ENCODE measurements around the gene FAM169A. TPM values are rescaled to one million over a fixed set of nuclear protein-coding genes. Genes with fewer than 3 reads are reported as not detected.

Gene FAM169A
- total and polyA plus RNA-seq, 10 of the 15 experiments (the other 5 are each of a cell fraction or from before 2014, with no cell fraction given), result 0.37 to 15.4 (median 4.7) TPM

GRCh38 chr5:74853256-74853655 lies 12.9 kb downstream of the FAM169A start:
- CTCF ChIA-PET, result interaction anchor here (0.9 kb wide), 1 partner anchor 11 kb away, joined by 3 read pairs; no protein-coding TSS in a partner anchor
- Histone ChIP-seq H3K36me3 (ENCODE audit: control insufficient read depth in 2 of 2, insufficient read depth in 2 of 2, low read length in 1 of 2) (no peaks in the 10 kb centered on the region), H3K4me3 (no peak overlapping the region), H4K20me1 (ENCODE audit: control insufficient read depth, insufficient read depth) (no peaks in the 10 kb centered on the region), H3K9ac (ENCODE audit: control insufficient read depth, insufficient read depth, low read length) (no peak overlapping the region), H3K4me2 (ENCODE audit: control insufficient read depth, insufficient read depth) (no peak overlapping the region), H2AFZ (ENCODE audit: control insufficient read depth, low read depth, low read length) (no peak overlapping the region), H3K4me1 (ENCODE audit: control insufficient read depth, insufficient read depth, low read length) (0 out of 2 replicates have a peak, but pooled peaks cover 5% of the 10 kb centered on the region), H3K79me2 (ENCODE audit: control insufficient read depth, insufficient read depth, low read length) (no peaks in the 10 kb centered on the region; the same call in 1 of the 2 replicates), H3K27me3 (replicated peaks in 1 of 2; ENCODE audit: control insufficient read depth in 2 of 2, insufficient read depth in 2 of 2, low read length in 1 of 2) (no peaks in the 10 kb centered on the region), H3K27ac (ENCODE audit: control insufficient read depth, insufficient read depth) (no peak overlapping the region), H3K9me3 (replicated peaks; ENCODE audit: control insufficient read depth, insufficient read depth, low read length) (no peaks in the 10 kb centered on the region; the same call in 2 of the 3 replicates)
- POLR2A ChIA-PET, result no interaction called here
- 86% methylated on average over 2 of the region's 2 CpGs for WGBS (ENCODE audit: insufficient coverage, insufficient replicate concordance, low lambda C conversion rate, missing lambda C conversion rate)
- RAD21 ChIA-PET (ENCODE audit: unreplicated experiment), result no interaction called here
- DNase-seq (ENCODE audit: low read depth, low spot score) (no peak), FAIRE-seq (no peak), ATAC-seq (no peak)
- SMC1A ChIA-PET (ENCODE audit: uncharacterized antibody, unreplicated experiment), result no interaction called here
- in situ Hi-C loops (cut with MboI) (no loop called here), intact Hi-C loops (cut with micrococcal nuclease; ENCODE audit: unreplicated experiment) (no loop called here)
- no TSS peak for BruUV-seq (replicated peaks)
- TF ChIP-seq ZBTB4 (CRISPR knock-in tag; IDR thresholded peaks at IDR 0.05), result no peak
- no peak for TF ChIP-seq NRF1 (conservative IDR thresholded peaks at IDR 0.05; ENCODE audit: low read depth, low read length)
- no peak for TF ChIP-seq ATF3 (IDR thresholded peaks at IDR 0.05; ENCODE audit: borderline replicate concordance, extremely low read depth, low read depth, low read length)
- no peak for TF ChIP-seq CBX3 (IDR thresholded peaks at IDR 0.05; ENCODE audit: borderline replicate concordance, low read depth)
- no peak for TF ChIP-seq HSF1 (IDR thresholded peaks at IDR 0.05; ENCODE audit: low read depth, low read length)
- TF ChIP-seq SKIL (IDR thresholded peaks at IDR 0.05; ENCODE audit: low read depth, poor library complexity, severe bottlenecking), result no peak
- TF ChIP-seq WRNIP1 (IDR thresholded peaks at IDR 0.05; ENCODE audit: borderline replicate concordance, low read depth, low read length), result no peak
- no peak for TF ChIP-seq PBX3 (IDR thresholded peaks at IDR 0.05; ENCODE audit: insufficient replicate concordance, low read depth, low read length)
- no peak for TF ChIP-seq BCL11A (IDR thresholded peaks at IDR 0.05; ENCODE audit: low read depth, low read length)
- TF ChIP-seq MLLT1 (IDR thresholded peaks at IDR 0.05), result no peak
